ENCODE measurements around the gene DMD.

The DMD gene

GRCh38 chrX:31092476-31092875 lies 2118.9 kb downstream of the DMD start:
- TF ChIP-seq CTCF (IDR thresholded peaks at IDR 0.05; ENCODE audit: borderline replicate concordance, control extremely low read depth, extremely low read depth, insufficient read depth, missing control alignments): no peak
- in situ Hi-C loops (cut with MboI; ENCODE audit: low sequenced_read_pairs, unreplicated experiment): no loop called here
- DNase-seq (ENCODE audit: low spot score): no peak

- in situ Hi-C loops (cut with MboI; ENCODE audit: low sequenced_read_pairs, unreplicated experiment): no loop called here
- no peak for DNase-seq (ENCODE audit: low spot score)
- no peak for TF ChIP-seq CTCF (IDR thresholded peaks at IDR 0.05; ENCODE audit: borderline replicate concordance, control extremely low read depth, extremely low read depth, insufficient read depth, missing control alignments)
Observed at GRCh38 chrX:31091819-31092218, 2119.5 kb downstream of the DMD start.

- no peak for TF ChIP-seq CTCF (IDR thresholded peaks at IDR 0.05; ENCODE audit: borderline replicate concordance, control extremely low read depth, extremely low read depth, insufficient read depth, missing control alignments)
- DNase-seq (ENCODE audit: low spot score): no peak
- in situ Hi-C loops (cut with MboI; ENCODE audit: low sequenced_read_pairs, unreplicated experiment): no loop called here
Observed at GRCh38 chrX:31074522-31074921, 2136.8 kb downstream of the DMD start.

GRCh38 chrX:31071725-31072124 lies 2139.6 kb downstream of the DMD start, which contains the start of gene FTHL17:
Gene FTHL17, minus strand, starts transcription at chrX:31072041. Its CDS starts 88 bp downstream, at chrX:31071953.
- no peak for TF ChIP-seq CTCF (IDR thresholded peaks at IDR 0.05; ENCODE audit: borderline replicate concordance, control extremely low read depth, extremely low read depth, insufficient read depth, missing control alignments)
- no peak for DNase-seq (ENCODE audit: low spot score)
- in situ Hi-C loops (cut with MboI; ENCODE audit: low sequenced_read_pairs, unreplicated experiment): no loop called here

GRCh38 chrX:31071262-31071661 lies 2140.1 kb downstream of the DMD start:
- TF ChIP-seq CTCF (IDR thresholded peaks at IDR 0.05; ENCODE audit: borderline replicate concordance, control extremely low read depth, extremely low read depth, insufficient read depth, missing control alignments): no peak
- DNase-seq (ENCODE audit: low spot score): no peak
- in situ Hi-C loops (cut with MboI; ENCODE audit: low sequenced_read_pairs, unreplicated experiment): no loop called here

- peak; percentile 26 for DNase-seq (ENCODE audit: low spot score)
- in situ Hi-C loops (cut with MboI; ENCODE audit: low sequenced_read_pairs, unreplicated experiment): no loop called here
- TF ChIP-seq CTCF (IDR thresholded peaks at IDR 0.05; ENCODE audit: borderline replicate concordance, control extremely low read depth, extremely low read depth, insufficient read depth, missing control alignments): no peak
Observed at GRCh38 chrX:31070057-31070468, 2141.3 kb downstream of the DMD start.

Measured in GM13976 (cell line).